Upper lobe of left lung (tissue), 4 donors: ENCODE measurements around the gene PRDM16.

Experiments
- EP300 ChIP-seq, 4 donors: sonication (generic); formaldehyde crosslinking; IDR thresholded peaks; one replicate each; pipeline ENCODE4 v1.5.1; 2017; ENCODE audit warnings: antibody characterized with exemption in 4 of 4, control low read depth in 2 of 4
- POLR2A ChIP-seq, 4 donors: fragments of 450-650 bp; IDR thresholded peaks; one replicate each; pipeline ENCODE4 v1.5.1; 2016 to 2017; ENCODE audit warnings: antibody characterized with exemption in 4 of 4, mild to moderate bottlenecking in 2 of 4
- POLR2AphosphoS5 ChIP-seq, 2 donors: sonication (generic); formaldehyde crosslinking; IDR thresholded peaks; one replicate each; pipeline ENCODE4 v1.5.1; 2017; ENCODE audit warnings: antibody characterized with exemption in 2 of 2
- TF ChIP-seq, protein P1 (sequence below), 6 experiments: fragments of 450-650 bp in 4 of 6; fragments of 200-600 bp in 2 of 6; sonication (generic) in 2 of 6; IDR thresholded peaks; one replicate each; pipeline ENCODE4 v1.5.1; 2016 to 2019; ENCODE audit warnings: antibody characterized with exemption in 6 of 6

DNA sequence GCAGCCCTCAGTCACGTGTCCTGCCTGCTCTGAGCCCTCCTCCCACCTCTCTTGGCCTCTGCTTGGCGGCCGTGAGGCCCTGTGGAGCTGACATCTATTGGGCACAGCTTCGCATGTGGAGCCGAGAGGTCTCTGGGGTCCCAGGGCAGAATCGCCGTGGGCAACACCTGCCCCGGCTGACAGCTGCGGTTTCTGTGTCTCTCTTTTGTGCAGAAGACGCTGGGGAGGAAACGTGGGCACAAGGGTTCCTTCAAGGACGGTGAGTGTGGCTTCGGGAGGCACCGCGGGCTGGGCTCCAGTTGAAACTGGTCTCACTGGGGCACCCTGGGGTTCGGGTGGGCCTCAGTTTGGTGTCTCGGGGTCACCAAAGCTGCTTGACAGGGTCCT is 396.9 kb downstream of the PRDM16 start:
- TF ChIP-seq, protein P1, sequence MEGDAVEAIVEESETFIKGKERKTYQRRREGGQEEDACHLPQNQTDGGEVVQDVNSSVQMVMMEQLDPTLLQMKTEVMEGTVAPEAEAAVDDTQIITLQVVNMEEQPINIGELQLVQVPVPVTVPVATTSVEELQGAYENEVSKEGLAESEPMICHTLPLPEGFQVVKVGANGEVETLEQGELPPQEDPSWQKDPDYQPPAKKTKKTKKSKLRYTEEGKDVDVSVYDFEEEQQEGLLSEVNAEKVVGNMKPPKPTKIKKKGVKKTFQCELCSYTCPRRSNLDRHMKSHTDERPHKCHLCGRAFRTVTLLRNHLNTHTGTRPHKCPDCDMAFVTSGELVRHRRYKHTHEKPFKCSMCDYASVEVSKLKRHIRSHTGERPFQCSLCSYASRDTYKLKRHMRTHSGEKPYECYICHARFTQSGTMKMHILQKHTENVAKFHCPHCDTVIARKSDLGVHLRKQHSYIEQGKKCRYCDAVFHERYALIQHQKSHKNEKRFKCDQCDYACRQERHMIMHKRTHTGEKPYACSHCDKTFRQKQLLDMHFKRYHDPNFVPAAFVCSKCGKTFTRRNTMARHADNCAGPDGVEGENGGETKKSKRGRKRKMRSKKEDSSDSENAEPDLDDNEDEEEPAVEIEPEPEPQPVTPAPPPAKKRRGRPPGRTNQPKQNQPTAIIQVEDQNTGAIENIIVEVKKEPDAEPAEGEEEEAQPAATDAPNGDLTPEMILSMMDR (IDR thresholded peaks at IDR 0.05): no peak
- TF ChIP-seq POLR2A (IDR thresholded peaks at IDR 0.05): no peak
- TF ChIP-seq POLR2AphosphoS5 (IDR thresholded peaks at IDR 0.05): no peak
- no peak for TF ChIP-seq EP300 (IDR thresholded peaks at IDR 0.05)
